HUES64 (cell line): ENCODE results near the gene ARHGAP11A. TPM values are rescaled to one million over a fixed set of nuclear protein-coding genes. Genes with fewer than 3 reads are reported as not detected.
"Not testable (repeated sequence)": the region's sequence is repeated elsewhere in the genome, so short reads cannot be mapped to it uniquely, and the experiment has no call there.

ENCODE experiments used
- H3K27ac ChIP-seq: 2 replicates; pipeline ENCODE4 v1.7.0; 2013; ENCODE audit warnings: low read depth, low read length, inconsistent platforms
- H3K27me3 ChIP-seq: 2 replicates; pipeline ENCODE4 v1.6.1; 2013; ENCODE audit warnings: mild to moderate bottlenecking, low read length; ENCODE audit not compliant: insufficient read depth
- H3K36me3 ChIP-seq: 2 replicates; pipeline ENCODE4 v1.6.1; 2013; ENCODE audit warnings: mild to moderate bottlenecking, low read length; ENCODE audit not compliant: insufficient read depth
- H3K4me1 ChIP-seq: 2 replicates; pipeline ENCODE4 v1.6.1; 2013; ENCODE audit warnings: mild to moderate bottlenecking, low read length, moderate library complexity; ENCODE audit not compliant: insufficient read depth
- H3K4me3 ChIP-seq: 2 replicates; pipeline ENCODE4 v1.5.1; 2013; ENCODE audit warnings: mild to moderate bottlenecking, low read length, moderate library complexity
- H3K9ac ChIP-seq: 2 replicates; pipeline ENCODE4 v1.6.1; 2013; ENCODE audit warnings: mild to moderate bottlenecking, low read depth, low read length
- H3K9me3 ChIP-seq: 2 replicates; pipeline ENCODE4 v1.6.1; 2013; ENCODE audit warnings: low read depth, low read length; ENCODE audit not compliant: insufficient read depth
- WGBS: fragments of 150-250, 120-280 bp; methylation state at CpG from one replicate; pipeline ENCODE4 v1.1.7; 2013; ENCODE audit warnings: missing lambda C conversion rate; 5-methylcytosine and 5-hydroxymethylcytosine counted together
- polyA plus RNA-seq, 2 experiments: library from polyadenylated mRNA; stranded (reverse); fragments of 50-300 nt; gene quantifications; one replicate each; pipeline ENCODE4 v1.2.3, GENCODE V29; 2013

ARHGAP11A gene
- polyA plus RNA-seq (2013, experiment 1 of 2), result 44.0 TPM
- 54.5 TPM for polyA plus RNA-seq (2013, experiment 2 of 2)

GRCh38 chr15:32615051-32615870 is at the start of gene ARHGAP11A:
Gene ARHGAP11A (plus strand): TSS chr15:32615504. CDS start chr15:32616212, 708 bp downstream.
- Histone ChIP-seq H3K27ac (peak within 1 kb of the TSS; percentile 82), H3K9ac (peak within 1 kb of the TSS; percentile 88), H3K4me3 (peak within 1 kb of the TSS; percentile 89)
- H3K9me3 ChIP-seq, H3K4me1 ChIP-seq, H3K27me3 ChIP-seq, H3K36me3 ChIP-seq: not testable (repeated sequence)
- WGBS, result 2% methylated on average over 22 of the region's 43 CpGs

- H3K9me3 ChIP-seq, H3K27me3 ChIP-seq, H3K4me1 ChIP-seq, H3K9ac ChIP-seq, H3K36me3 ChIP-seq, H3K27ac ChIP-seq, H3K4me3 ChIP-seq: not testable (repeated sequence)
- WGBS, result no CpG with 5 or more reads among the region's 3 CpGs
Measured at GRCh38 chr15:32568988-32569387, 46.3 kb upstream of the ARHGAP11A start.

- H3K9me3 ChIP-seq, H3K4me1 ChIP-seq, H3K27me3 ChIP-seq, H3K27ac ChIP-seq, H3K36me3 ChIP-seq, H3K4me3 ChIP-seq, H3K9ac ChIP-seq: not testable (repeated sequence)
- WGBS, result 14% methylated on average over 1 of the region's 4 CpGs
Measured at GRCh38 chr15:32578482-32578881, 36.8 kb upstream of the ARHGAP11A start.

- not testable (repeated sequence) for H3K27me3 ChIP-seq, H3K4me1 ChIP-seq, H3K9ac ChIP-seq, H3K36me3 ChIP-seq, H3K27ac ChIP-seq, H3K4me3 ChIP-seq, H3K9me3 ChIP-seq
- WGBS, result 92% methylated on average over 2 of the region's 4 CpGs
Measured at GRCh38 chr15:32585844-32586243, 29.5 kb upstream of the ARHGAP11A start.

GRCh38 chr15:32593151-32593550 is 22.2 kb upstream of the ARHGAP11A start, which contains the start of gene GOLGA8N:
Gene GOLGA8N (plus strand): TSS chr15:32593456.
- not testable (repeated sequence) for H3K27me3 ChIP-seq, H3K4me1 ChIP-seq, H3K4me3 ChIP-seq, H3K9ac ChIP-seq, H3K9me3 ChIP-seq, H3K27ac ChIP-seq, H3K36me3 ChIP-seq
- WGBS, result no CpG with 5 or more reads among the region's 8 CpGs

- H3K27ac ChIP-seq, H3K36me3 ChIP-seq, H3K4me1 ChIP-seq, H3K9me3 ChIP-seq, H3K27me3 ChIP-seq, H3K4me3 ChIP-seq, H3K9ac ChIP-seq: not testable (repeated sequence)
- 93% methylated on average over 2 of the region's 2 CpGs for WGBS
Measured at GRCh38 chr15:32609518-32609917, 5.8 kb upstream of the ARHGAP11A start.

GRCh38 chr15:32610719-32611118 is 4.6 kb upstream of the ARHGAP11A start:
- not testable (repeated sequence) for H3K27me3 ChIP-seq, H3K4me1 ChIP-seq, H3K4me3 ChIP-seq, H3K9ac ChIP-seq, H3K9me3 ChIP-seq, H3K27ac ChIP-seq, H3K36me3 ChIP-seq
- WGBS, result 0% methylated on average over 1 of the region's 3 CpGs

GRCh38 chr15:32614712-32615050 is 623 bp upstream of the ARHGAP11A start:
- peak overlapping the region; percentile 82 for H3K27ac ChIP-seq
- WGBS, result 0% methylated on average over 10 of the region's 16 CpGs
- H3K4me1 ChIP-seq, H3K36me3 ChIP-seq, H3K9me3 ChIP-seq, H3K27me3 ChIP-seq: not testable (repeated sequence)
- H3K9ac ChIP-seq, result peak overlapping the region; percentile 71; the same call in 1 of the 2 replicates
- peak overlapping the region; percentile 89 for H3K4me3 ChIP-seq

GRCh38 chr15:32615871-32616426 is 645 bp downstream of the ARHGAP11A start:
- peak overlapping the region; percentile 88 for H3K9ac ChIP-seq
- H3K36me3 ChIP-seq, H3K4me1 ChIP-seq, H3K9me3 ChIP-seq, H3K27me3 ChIP-seq: not testable (repeated sequence)
- peak overlapping the region; percentile 46; the same call in 1 of the 2 replicates for H3K27ac ChIP-seq
- peak overlapping the region; percentile 89 for H3K4me3 ChIP-seq
- under 1% methylated on average over 11 of the region's 24 CpGs for WGBS

GRCh38 chr15:32636410-32636809 is 21.1 kb downstream of the ARHGAP11A start:
- no peaks in the 10 kb centered on the region for H3K9me3 ChIP-seq
- H3K4me3 ChIP-seq, result no peak overlapping the region
- no peak overlapping the region for H3K9ac ChIP-seq
- no peak overlapping the region for H3K27ac ChIP-seq
- no peaks in the 10 kb centered on the region for H3K4me1 ChIP-seq
- peaks cover 85% of the 10 kb centered on the region for H3K36me3 ChIP-seq
- WGBS, result 95% methylated on average over 3 of the region's 3 CpGs
- no peaks in the 10 kb centered on the region for H3K27me3 ChIP-seq

GRCh38 chr15:32636908-32637567 is 21.7 kb downstream of the ARHGAP11A start:
- Histone ChIP-seq H3K4me3 (no peak overlapping the region), H3K27me3 (no peaks in the 10 kb centered on the region), H3K27ac (no peak overlapping the region), H3K9me3 (no peaks in the 10 kb centered on the region), H3K36me3 (peaks cover 79% of the 10 kb centered on the region), H3K4me1 (no peaks in the 10 kb centered on the region), H3K9ac (no peak overlapping the region)
- 96% methylated on average over 8 of the region's 8 CpGs for WGBS
